GM12875 (cell line): ENCODE results near the gene TEX35.
"Not testable (repeated sequence)": the region's sequence is repeated elsewhere in the genome, so short reads cannot be mapped to it uniquely, and the experiment has no call there.

Experiments used
- H3K4me3 ChIP-seq: one replicate; pipeline ENCODE4 v1.5.1; 2011; ENCODE audit warnings: low read depth, low read length, control low read depth
- CTCF ChIP-seq: IDR thresholded peaks from 2 replicates; pipeline ENCODE4 v1.5.1; 2011; ENCODE audit warnings: low read depth, mild to moderate bottlenecking, control low read depth, inconsistent platforms, low read length, moderate library complexity, borderline replicate concordance; ENCODE audit not compliant: insufficient read depth

The TEX35 gene

GRCh38 chr1:178548108-178548507 is 35.2 kb downstream of the TEX35 start:
- H3K4me3 ChIP-seq: no peak overlapping the region
- no peak for TF ChIP-seq CTCF

- H3K4me3 ChIP-seq: no peak overlapping the region
- TF ChIP-seq CTCF: no peak
These were observed 38.4 kb downstream of the TEX35 start for GRCh38 chr1:178551307-178551706.

GRCh38 chr1:178551940-178552339 is 39.0 kb downstream of the TEX35 start:
- no peak overlapping the region for H3K4me3 ChIP-seq
- no peak for TF ChIP-seq CTCF

- no peak overlapping the region for H3K4me3 ChIP-seq
- no peak for TF ChIP-seq CTCF
These were observed 39.9 kb downstream of the TEX35 start for GRCh38 chr1:178552856-178553255.

- H3K4me3 ChIP-seq: not testable (repeated sequence)
These were observed 41.4 kb downstream of the TEX35 start for GRCh38 chr1:178554351-178554750.

- not testable (repeated sequence) for H3K4me3 ChIP-seq
These were observed 42.7 kb downstream of the TEX35 start for GRCh38 chr1:178555613-178556012.

GRCh38 chr1:178558816-178559215 is 45.9 kb downstream of the TEX35 start:
- H3K4me3 ChIP-seq: not testable (repeated sequence)

GRCh38 chr1:178560871-178561376 is 48.0 kb downstream of the TEX35 start:
- H3K4me3 ChIP-seq: no peak overlapping the region
- TF ChIP-seq CTCF: no peak

GRCh38 chr1:178563099-178563820 is 50.4 kb downstream of the TEX35 start:
- H3K4me3 ChIP-seq: no peak overlapping the region
- no peak for TF ChIP-seq CTCF
